Measurements from ENCODE around the gene SKIDA1. TPM values are rescaled to one million over a fixed set of nuclear protein-coding genes. Genes with fewer than 3 reads are reported as not detected.

The SKIDA1 gene
- total RNA-seq, 1 experiment from 2014 or later, result 22.3 TPM

DNA sequence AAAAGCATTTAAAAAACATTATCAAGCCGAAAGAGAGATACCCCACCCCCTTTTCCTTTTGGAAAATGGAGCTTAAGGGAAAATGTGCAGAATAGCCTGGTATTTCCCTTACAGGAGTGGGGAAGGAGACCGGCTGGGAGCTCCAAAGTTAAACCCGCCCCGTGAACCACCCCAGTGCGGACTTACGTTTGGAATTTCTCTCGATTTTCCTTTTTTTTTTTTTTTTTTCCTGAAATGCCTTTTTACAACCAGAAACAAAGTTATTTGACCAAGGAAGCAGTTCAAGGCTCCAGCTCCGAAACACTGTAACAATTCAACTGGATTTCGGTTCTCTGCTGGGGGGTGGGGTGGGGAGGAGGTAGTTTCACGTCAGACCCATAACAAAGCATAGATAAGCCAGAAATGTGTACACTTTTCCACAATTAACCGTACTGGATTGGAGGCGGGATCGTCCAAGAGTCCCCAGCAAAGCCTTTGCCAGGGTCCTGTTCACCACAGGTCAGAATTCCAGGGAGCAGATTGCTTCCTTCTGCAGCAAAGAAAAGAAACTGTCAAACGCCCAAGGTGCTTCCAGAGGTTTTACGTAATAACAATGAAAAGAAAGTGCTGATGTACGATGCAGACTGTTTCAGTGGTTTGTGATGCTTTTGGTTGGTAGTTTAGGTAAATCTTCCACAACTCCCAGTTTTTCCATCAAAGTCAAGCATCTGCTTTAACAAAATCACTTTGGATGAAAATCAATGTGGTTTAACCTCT lies 6.7 kb downstream of the SKIDA1 start:
- peak; percentile 62 for DNase-seq (ENCODE audit: low spot score)

DNA sequence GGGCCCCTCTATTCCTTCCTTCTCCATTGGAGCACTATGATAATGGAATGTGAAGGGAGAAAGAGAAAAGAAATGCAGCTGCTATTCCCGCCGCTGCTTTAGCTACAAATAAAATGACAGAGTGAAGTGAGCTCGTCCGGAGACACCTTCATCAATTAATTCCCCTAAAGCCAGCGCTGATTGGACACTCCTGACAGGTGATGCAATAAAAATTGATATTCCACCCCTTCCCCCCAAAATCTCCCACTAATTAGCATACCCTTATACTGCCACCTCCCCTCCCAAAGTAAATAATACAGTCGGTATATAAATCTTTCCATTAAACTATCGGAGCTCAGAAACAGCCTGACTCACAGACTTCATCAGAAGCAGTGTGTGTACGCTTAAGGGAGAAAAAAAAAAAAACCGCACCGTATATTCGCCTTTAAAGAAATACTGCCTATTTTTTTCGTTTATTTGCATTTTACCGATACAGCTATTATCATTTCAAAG lies 7.3 kb downstream of the SKIDA1 start:
- DNase-seq (ENCODE audit: low spot score), result peak; percentile 57
- in situ Hi-C loops (cut with HindIII; ENCODE audit: low sequenced_read_pairs), result no loop called here

More for the DNA sequence above, 6.7 kb downstream of the SKIDA1 start:
- in situ Hi-C loops (cut with HindIII; ENCODE audit: low sequenced_read_pairs), result no loop called here

DNA sequence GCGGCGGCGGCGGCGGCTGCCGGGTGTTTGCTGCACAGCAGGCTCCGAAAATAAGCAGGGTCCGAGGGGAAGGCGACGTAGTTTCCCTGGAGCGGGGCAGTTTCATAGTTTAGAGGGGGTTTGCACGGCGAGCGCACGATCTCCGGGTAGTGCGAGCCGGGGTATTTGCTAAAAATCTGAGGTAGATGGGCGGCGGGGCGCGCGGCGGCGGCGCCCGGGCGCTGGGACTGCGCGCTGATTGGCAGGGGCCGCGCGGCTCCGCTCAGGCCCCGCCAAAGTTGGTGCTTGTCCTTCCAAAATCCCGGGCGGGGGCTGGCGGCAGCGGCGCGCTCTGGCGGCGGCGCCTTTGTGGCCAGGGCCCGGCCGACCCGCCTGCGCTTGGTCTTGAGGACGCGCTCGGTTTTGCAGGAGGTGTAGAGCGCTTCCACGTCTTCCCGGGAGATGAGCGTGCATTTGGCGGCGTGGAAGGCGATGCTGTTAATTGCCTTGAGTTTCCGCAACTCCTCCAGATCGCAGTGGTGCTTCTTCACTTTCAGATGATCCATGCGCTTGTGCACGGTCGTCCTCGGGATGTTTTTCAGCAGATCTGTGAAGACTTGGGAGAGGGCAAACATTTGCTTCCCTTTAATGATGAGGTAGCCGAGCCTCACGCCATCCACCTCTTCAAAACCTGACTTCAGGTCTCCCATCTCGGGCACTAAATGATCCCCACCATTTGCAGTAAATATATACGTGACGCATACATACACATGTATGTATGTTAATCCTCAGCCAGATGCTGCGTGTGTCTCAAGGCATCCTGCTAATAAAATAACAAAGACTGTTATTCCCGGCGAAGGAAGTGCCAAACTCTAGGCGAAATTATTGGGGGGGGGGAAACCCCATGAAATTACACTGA lies 8.1 kb downstream of the SKIDA1 start:
- peak; percentile 73 for DNase-seq (ENCODE audit: low spot score)
- in situ Hi-C loops (cut with HindIII; ENCODE audit: low sequenced_read_pairs), result no loop called here

DNA sequence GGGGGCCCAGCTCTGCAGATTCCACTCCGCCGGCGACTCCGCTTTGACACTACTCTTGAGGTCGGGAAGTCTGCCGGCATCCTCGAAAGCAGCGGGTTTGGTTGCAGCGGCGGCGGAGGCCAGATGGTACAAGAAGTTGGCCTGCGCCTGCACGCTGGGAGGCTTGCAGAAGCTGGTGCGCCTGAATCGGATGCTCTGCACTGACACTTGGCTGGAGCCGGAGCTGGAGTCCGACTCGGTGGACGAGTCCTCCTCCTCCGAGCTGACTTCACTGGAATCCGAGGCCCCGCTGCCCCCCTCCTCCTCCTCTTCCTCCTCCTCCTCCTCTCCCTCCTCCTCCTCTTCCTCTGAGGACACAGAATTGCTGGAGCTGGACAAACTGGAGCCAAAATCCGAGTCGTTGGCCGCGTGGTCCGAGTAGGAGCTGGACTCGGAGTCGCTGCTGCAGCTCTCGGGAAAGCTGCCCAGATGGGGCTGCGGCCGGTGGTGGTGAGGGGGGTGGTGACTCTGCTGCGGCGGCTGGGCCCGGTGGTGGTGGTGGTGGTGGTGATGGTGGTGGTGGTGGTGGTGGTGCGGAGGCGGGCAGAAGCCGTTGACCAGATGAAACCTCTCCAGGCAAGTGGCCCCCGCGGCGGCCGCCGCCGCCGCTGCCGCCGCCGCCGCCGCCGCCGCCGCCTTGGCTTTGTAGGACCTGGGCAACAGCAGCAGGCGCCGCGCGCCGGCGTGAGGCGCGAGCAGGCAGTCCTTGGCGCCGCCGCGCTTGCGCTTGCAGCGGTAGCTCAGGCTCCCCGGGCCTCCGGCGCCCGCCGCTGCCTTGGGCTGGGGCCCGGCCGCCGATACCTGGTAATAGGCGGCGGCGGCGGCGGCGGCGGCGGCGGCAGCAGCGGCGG lies 9.0 kb downstream of the SKIDA1 start:
- in situ Hi-C loops (cut with HindIII; ENCODE audit: low sequenced_read_pairs), result no loop called here

DNA sequence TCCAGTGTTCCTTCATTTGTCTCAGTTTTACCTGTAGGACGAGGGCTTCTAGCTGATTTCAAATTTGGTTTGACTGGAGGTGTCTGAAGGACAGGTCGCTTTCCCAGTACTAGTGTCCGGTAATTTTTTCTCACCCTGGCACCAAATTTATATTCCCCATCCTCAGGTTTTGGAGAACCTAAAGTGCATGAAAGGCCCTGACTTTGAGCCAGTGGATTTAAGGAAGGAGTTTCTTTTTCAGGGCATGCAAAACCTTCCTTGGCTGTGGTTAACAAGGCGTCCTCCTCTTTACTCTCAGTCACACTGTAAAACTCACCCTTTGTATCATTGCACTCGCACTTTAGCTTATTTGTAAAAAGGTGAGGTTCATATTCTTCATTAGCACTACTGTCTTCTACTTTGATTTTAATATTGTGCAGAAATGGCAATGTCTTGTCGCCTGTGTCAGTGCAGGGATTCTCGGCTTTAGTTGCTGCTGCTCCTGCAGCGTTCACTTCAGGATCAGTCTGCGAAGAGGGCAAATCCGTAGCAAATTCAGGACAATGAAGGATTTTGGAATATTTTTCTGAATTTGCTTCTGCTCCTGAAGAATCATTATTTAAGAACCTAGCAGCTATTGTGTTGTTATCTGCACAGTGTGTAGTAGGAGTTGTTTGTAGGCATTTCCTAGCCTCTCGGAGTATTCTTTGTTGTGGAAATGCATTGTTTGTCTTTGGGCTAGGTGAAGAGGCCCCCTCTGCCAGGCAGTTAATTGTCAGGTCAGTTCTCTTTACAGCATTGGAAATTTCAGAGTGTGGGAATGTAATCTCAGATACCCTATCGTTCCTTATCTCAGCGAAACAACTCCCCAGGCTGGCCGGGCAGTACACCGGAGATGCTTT lies 9.9 kb downstream of the SKIDA1 start:
- DNase-seq (ENCODE audit: low spot score), result no peak
- in situ Hi-C loops (cut with HindIII; ENCODE audit: low sequenced_read_pairs), result no loop called here

More for the DNA sequence above, 9.0 kb downstream of the SKIDA1 start:
- DNase-seq (ENCODE audit: low spot score), result peak; percentile 75

DNA sequence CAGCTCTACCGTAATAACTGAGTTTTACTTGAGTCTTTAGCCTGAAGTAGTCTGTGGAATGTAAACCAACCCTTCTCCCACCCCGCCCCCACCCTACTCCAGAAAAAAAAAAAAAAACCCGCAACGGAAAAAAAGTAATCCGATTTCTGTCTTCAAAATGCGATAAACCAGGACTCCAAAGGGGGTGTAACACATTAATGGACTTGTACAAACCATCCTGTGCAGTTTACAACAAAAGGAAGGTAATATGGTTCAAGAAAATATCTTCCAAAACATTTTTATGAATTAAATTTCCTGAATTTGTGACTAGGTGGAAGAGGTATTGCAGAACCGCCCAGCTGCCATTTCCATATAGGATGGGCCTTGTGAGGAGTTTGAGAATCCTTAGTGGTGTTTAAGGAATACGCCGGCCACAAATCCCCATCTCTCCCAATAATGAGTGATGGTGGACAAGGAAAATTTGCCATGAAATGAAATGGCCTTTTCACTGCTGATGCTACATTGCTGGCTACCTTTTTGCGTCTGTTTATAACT lies 10.6 kb downstream of the SKIDA1 start:
- in situ Hi-C loops (cut with HindIII; ENCODE audit: low sequenced_read_pairs), result no loop called here

DNA sequence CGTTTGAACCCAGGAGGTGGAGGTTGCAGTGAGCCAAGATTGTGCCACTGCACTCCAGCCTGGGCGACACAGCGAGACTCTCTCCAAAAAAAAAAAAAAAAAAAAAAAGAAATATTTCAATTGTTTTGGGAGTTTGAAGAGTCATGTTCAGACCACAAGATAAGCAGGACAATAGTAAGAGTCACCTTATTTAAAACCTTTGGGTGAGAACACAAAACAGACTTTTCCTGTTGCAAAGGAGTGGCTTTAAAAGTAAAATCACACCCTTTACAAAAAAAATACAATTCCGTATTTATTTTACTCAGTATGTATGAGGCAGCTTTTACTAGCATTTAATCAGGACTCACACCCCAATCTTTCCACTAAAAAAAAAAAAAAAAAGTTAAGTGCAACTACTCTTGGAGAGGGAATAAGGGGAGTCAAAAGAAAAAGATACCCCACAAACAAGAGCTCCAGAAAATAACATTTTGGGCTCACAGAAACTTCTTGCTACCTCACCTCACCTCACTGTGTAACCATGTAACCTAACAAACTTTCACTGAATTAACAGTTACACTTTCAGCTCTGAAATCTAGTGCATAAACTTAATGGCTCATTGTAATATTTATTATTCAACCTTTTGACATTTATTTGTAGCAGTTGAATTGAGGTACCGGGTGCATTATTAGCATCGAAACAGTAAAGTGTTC lies 11.2 kb downstream of the SKIDA1 start:
- in situ Hi-C loops (cut with HindIII; ENCODE audit: low sequenced_read_pairs), result no loop called here
- no peak for DNase-seq (ENCODE audit: low spot score)

More for the DNA sequence above, 10.6 kb downstream of the SKIDA1 start:
- no peak for DNase-seq (ENCODE audit: low spot score)

DNA sequence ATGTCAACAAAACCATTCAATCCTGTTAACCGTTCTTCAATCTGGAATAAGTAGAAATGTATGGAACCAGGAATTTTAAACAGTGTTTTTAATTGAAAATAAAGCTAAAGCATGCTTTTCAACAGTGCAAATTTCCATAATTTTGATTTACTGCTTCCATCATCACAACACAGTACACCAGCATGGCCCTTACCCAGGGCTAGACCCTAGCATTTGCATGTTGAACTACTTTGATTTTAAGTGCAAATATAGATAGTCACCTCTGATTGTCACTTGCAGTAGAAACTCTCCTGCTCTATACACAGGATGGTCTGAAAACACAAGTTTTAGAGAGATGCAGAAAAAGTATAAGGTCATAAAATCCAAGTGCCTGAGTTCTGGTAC lies 12.1 kb downstream of the SKIDA1 start:
- DNase-seq (ENCODE audit: low spot score), result no peak
- in situ Hi-C loops (cut with HindIII; ENCODE audit: low sequenced_read_pairs), result no loop called here

DNA sequence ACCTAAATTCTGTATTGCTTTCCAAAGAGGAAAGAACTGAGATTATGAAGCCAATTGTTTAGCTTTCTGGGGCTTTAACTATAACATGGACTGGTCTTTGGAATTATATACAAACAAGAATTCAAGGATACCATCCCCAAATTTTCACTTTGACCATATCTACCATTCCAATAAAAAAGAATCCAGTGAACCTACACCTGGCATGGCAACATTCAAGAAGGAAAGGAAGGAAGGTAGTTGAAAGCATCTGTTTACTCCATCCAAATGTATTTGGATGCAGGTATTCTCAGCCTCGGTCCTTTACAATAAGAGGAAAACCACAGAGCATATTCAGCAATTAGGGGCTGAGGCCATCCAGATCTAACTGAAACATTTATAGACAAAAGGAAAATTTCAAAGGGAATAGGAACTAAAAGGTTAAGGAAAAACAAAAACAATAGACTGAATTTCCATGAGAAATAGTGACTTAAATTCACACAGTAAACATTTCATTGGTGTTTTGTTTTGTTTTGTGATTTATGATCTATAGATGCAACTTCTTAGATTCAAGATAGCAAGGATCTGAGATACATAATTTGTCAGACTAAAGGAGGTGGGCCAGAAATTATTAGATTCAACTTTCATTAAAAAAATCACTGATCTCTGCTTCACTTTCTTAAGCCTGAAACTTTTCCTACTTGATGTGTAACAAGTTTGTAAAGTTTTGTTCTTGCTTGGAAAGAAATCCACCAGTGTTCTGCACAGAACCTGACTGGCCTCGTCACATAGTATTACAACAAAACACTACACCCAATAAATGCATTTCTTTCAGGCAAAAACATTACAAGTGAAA lies 12.7 kb downstream of the SKIDA1 start:
- no peak for DNase-seq (ENCODE audit: low spot score)
- in situ Hi-C loops (cut with HindIII; ENCODE audit: low sequenced_read_pairs), result no loop called here

DNA sequence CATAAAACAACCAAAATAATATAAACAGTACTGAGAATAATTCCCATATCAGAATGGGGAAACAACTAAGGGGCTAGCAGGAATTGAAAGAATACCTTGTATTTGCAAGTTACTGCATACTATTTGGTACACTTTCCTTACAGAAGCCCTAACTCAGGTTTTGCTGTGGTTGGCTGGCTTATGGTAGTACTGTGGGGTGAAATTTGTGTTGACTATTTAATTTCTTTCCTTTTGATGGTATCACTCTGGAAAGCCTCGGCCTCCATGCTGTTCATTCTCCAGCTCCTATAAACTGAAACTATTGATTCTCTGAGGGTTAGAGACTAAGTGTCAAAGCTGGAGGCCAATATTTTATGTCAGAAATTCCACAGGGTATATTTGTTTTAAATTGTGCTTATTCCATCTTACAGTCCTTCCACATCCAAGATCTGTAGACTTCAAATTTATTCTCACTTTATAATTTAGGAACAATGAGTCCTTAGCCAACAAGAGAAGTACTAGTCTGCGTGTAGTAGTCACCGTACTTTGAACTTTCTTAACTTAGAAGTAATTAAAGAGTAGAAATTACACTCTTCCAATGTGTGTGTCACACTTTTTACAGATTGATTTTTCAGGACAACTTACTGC lies 13.4 kb downstream of the SKIDA1 start:
- DNase-seq (ENCODE audit: low spot score), result no peak
- in situ Hi-C loops (cut with HindIII; ENCODE audit: low sequenced_read_pairs), result no loop called here

DNA sequence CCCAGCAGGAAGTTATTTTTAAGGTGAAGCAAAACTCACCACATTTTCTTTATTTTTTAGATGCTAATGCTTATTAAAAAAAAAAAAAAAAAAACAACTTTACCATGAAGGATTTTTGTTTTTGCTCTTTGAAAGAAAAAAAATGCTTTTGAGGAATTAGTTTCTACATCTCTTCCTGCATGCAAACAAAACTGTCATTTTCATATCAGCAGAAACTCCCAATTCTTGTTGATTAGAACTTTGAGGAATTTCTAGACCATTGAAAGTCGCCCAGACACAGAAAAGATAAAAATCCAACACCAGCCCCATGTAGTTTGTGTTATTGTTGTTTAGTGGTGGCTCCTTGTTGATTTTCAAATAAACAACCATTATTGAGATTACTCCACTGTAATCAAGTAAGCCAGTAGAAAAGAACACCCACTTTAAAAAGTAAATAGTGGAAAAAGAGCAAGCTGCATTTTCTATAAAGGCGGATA lies 14.3 kb downstream of the SKIDA1 start:
- in situ Hi-C loops (cut with HindIII; ENCODE audit: low sequenced_read_pairs), result no loop called here
- DNase-seq (ENCODE audit: low spot score), result no peak

DNA sequence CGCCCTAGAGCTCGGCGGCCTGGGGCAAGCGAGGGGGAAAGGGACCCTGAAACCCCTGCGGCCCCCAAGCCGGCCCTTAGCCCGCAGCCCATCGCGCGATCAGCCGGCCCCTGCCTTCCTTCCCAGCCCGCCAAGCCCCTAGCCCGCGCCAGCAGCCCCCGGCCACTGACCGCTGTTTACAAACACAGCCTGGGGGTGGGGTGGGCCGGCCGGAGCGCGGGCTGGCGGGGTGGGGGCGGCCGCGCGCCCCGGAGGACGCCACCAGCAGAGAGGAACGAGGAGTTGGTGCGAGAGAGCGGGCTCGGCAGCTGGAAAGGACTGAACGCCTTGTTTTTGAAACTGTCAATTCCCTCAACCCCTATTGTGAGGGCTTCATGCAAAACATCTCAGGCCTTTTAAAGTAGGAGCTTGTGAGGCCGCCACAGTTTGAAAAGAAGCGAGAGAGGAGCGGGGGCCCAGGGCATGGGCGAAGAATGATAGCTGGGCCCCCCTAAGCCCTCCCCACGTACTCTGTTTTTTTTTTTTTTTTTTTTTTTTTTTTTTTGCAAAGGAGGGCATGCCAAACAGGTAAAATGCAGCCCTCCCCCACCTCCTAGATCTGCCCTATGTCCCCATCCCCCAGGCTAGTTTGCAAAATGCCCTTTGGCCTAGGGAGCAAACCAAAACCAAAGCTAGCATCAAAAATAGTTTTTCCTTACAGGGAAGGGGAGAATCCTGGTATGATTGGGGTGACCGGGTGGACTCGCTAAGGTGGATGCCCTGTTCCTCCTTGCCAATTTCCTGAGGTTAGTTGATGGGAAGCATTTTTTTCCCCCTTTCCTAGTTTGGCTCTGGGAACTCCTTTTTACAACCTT lies 15.0 kb downstream of the SKIDA1 start:
- no peak for DNase-seq (ENCODE audit: low spot score)
- in situ Hi-C loops (cut with HindIII; ENCODE audit: low sequenced_read_pairs), result no loop called here

DNA sequence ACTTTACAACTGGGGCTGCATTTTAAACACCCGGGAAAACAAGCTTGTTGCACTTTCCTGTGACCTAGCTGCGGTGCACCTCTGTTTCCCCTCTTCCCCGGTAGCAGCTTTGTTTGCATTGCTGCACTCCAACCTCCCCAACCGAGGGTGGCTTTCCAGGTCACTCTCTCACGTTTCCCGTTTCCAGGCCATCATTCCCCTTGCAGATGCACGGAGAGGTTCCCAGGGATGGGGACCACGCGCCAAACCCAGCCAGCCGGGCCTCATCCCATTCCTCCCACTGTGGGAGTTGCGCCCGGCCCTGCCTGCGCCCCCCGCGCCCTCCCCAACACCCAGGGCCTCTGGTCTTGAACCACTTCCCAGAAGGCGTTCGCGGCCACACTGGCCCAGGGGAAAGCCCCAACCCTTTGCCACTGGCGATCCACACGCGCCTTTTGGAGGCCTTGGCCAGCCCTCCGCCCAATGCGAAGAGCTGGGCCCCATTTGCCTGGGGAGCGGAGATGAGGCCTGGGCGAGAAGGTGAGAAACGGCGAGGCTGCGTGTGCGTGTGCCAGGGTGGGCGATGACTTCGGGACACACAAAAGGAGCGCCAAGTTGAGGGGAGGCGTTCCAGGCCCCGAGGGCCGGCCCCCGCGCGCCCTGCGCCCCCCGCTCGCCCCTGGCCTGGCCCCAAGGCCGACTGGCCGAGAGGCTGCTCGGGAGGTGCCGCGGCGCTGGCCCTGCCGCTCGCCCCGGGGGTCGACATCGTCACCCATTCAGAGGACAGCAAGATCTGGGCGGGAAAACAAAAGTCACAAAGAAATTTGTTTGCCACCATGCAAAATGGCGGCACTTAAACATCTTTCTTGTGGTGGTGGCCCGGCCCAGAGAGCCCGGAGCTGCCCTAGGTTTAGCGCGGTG lies 15.9 kb downstream of the SKIDA1 start:
- in situ Hi-C loops (cut with HindIII; ENCODE audit: low sequenced_read_pairs), result no loop called here
- DNase-seq (ENCODE audit: low spot score), result no peak

DNA sequence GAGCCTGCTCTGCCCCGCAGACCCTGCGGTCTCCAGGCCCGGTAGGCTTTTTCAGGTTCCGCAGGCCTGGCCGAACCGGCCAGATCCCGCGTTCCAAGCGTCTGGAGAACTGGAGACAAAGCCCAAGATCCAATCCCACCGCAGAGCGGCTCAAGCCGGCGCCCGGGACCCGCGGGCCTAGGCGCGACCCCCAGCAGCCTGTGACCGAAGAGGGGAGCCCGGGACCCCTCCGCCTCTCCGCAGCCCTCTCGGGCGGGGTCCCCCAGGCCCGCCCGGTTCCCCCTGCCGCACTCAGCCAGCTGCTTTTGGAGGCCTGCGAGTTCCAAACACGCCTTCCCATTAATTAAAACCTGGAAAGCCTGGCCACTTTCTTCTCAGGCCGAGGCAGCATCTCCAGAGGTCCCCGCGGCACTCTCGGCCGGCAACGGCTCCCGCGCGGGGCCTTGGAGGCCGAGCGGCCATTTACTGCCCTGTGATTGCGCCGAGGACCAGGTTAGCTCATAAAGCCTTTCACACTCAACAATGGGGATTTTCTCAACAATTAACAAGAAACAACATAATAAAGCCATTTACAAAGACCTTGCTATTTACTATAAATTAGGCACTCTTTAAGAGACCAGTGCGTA lies 16.7 kb downstream of the SKIDA1 start:
- in situ Hi-C loops (cut with HindIII; ENCODE audit: low sequenced_read_pairs), result no loop called here
- no peak for DNase-seq (ENCODE audit: low spot score)
